Activated CD4-positive, alpha-beta T cell treated with anti-CD3 and anti-CD28 coated beads for 1 hour (primary cell): Measurements from ENCODE around the gene ARIH2.
A peak's percentile ranks its signal among the peaks of the same experiment; 100 is the strongest.

Experiments
- DNase-seq: peaks from one replicate; pipeline ENCODE4 v3.0.0-alpha.2; 2020

The ARIH2 gene

DNA sequence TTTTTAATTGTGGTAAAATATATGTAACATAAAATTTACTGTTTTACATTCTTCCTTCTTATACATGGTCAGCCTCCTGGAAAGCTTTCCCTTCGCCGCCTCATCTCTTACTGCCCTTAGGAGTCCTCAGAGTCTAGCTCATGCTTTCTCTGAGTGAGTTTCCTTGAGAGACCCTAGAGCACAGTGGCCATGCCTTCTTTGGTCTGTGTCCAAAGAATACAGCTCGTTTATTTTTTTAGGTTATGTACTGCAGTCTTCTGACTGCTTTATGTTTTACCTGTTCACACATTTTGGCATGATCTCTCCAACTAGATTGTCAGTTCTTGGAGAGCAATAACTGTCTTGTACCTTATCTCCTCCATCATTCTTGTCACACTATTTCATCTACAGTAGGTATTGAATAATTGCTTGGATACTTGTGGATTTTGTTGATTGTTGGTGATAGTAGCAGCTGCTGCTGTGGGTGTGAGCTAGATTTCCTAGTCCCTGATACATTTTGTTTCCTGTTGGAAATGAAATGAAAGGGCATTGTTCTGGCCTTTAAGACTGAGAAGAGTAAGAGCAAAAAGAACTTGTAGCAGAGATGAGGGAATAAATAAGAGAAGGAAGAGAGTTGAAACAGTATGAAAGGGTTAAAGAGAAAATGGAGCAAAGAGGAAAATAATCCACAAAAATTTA is 10.9 kb downstream of the ARIH2 start:
- DNase-seq: no peak

DNA sequence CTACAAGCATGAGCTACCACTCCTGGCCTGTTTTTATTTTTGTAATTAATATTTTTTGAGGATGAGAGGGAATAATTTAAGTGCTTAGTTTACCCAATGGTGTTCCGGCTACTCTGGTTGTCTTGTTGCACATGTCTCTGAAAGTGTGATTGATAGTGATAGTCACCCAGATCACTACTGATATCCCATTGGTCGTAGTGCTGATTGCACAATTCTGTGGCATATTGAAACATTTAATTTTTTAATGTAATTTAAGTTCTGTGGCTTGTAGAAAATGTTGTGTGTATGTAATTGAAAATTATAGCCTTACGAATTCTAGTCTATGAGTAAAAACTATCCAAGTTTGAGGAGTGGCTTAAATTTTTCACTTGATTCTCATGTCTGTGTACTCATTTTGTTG is 11.9 kb downstream of the ARIH2 start:
- DNase-seq: no peak

DNA sequence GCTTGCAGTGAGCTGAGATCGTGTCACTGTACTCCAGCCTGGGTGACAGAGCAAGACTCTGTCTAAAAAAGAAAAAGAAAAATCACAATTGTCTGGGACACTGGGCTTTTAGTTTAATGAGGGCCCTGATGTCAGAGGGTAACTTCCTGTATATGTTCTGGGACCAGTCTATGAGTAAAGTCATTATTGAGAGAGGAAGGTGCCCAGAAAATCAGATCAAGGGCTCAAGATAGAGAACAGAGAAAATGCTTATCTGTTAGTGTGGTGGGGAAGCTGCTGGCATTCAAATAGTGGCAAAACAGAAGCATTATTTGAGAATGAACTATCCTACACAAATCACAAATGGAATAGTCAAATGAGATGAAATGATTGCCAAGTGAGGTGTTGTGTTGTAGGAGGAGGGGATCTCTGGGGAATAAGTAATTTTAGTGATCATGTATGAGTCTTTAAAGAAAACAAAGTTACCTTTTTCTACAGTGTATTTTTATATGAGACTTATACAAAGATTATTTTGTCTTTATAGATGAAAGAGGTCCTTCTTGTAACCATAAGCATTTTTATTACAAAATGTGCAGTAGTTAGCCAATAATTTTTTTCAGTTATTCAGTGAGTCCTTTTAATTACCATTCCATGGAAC is 13.4 kb downstream of the ARIH2 start:
- DNase-seq: no peak

DNA sequence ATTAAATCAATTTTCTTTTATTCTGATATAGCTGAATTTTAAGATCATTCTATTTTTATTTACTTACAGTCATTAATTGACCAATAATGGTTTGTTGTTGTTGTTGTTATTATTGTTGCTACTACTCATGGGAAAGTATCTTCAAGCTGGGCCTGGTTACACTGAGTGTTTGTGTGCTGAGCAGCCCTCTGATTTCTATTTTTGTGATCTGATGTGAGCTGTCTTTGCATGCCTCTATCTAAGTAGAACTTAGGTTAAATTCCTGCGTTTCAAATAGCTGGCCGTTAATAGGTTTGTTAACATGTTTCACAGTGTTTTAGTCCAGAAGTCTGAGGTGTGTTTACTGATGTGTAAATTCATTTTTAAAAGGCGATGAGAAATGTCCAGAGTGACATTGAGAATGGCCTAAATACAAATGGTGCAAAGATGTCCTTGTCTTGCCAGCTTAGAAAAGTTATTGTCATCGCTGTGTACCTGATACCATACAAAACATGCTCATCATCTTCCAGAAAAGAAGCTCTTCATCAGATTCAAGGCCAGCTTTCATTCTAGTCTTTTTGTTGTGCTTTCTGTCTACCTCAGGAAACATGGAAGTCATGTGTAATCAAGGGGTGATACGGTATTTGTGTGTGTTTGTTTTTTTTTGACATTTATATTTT is 15.8 kb downstream of the ARIH2 start:
- DNase-seq: no peak

DNA sequence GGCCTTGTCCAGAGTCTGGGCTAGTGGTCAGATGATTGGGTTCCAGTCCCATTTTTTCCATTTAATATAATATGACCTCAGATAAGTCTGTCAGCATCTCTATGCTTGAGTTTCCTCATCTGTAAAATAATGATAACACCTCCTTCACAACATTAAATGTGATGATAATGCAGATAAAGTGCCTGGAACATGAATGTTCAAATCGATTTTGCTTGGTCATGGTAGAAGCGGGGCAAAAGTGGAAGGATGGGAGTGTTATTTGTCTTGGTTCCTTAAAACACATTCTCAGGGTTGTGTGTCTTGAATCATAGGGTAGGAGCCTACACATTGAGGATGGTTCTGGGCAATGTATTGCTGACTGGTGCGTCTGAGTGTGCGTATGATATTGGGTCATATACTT is 16.9 kb downstream of the ARIH2 start:
- DNase-seq: no peak

DNA sequence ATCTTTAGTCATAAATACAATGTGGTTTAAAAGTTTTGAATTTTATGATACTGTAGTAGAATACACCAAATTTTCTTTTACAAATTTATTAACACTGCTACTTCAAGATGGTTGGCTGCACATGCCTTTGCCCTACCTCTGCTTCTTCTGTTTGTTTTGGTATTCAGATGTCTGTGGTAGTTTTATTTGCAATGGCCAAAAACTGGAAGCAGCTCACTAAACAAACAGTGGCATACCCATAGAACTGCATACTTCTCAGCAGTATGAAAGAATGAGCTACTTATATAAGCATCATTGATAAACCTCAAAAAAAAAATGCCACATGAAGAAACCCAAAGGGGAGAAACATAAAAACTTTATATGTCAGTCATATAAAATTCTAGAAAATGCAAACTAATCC is 19.5 kb downstream of the ARIH2 start:
- no peak for DNase-seq

DNA sequence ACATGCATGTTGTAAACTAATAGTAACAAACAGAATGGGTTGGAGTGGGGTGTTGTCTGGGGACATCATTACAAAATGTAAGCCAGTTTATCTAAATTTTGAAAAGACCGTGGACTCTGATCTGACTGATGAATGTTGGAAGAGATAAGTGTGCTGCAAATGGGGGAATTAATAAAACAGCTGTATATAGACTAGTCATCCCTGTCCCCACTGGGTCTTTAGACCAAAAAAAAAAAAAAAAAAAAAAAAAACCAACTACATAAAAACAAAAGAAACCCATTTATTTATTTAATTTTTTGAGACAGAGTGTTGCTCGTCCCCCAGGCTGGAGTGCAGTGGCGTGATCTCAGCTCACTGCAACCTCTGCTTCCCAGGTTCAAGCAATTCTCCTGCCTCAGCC is 20.0 kb downstream of the ARIH2 start:
- DNase-seq: no peak

DNA sequence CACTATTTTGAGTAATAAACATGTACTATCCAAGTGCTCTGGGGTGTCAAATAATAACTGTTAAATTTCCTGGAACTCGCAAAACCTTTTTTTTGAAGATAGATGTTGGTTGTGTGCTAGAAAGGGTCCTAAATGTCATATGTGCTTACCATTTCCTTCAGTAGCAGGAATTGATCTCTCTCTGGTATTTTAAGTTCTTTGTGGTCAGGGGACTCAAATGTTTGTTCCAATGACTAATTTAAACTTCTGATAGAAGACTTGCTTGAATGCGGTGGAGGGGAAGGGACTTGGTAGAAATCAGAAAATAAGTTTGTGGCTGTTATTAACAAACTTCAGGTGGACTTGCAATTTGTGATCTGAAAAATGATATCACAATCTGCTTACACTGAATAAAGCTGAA is 26.8 kb downstream of the ARIH2 start:
- no peak for DNase-seq

DNA sequence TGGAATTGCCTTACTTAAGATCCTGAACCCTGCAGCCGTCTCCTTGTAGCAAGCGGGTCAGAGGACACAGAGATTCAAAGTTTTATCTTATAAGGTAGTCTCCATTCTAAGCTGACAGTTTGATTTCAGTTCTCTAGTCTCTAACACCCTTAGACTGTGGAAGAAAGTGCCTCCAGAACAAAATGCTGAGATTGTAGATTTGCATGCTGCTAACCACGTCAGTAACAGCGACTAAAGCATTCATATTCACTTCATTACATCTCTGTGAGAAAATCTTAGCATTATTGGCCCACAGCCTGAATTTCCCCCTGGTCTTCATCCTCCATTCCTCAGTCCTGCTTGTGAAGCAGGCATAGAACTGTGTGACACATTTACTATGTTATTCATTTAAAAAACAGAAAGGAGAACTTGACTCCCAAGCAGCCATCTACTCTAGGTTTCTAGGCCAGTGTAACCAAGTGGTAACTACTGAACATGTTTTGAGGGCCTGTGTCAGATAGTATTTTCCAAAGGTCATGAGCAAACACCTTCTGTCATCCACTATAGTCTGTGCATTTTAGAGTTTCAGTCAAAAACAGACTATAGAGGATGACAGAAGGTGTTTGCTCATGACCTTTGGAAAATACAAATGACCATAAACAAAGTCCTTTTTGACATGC is 27.4 kb downstream of the ARIH2 start:
- DNase-seq: no peak

DNA sequence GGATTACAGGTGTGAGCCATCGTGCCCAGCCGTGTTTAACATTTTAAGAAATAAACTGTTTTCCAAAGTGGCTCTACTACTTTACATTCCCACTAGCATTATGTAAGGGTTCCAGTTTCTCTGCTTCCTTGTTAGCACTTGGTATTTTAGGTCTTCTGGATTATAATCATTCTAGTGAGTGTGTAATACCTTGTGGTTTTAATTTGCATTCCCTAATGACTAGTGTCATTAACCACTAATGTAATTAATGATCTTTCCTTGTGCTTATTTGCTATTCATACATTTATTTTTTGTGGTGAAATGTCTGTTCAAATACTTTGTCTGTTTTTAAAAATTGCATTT is 30.7 kb downstream of the ARIH2 start:
- DNase-seq: no peak

DNA sequence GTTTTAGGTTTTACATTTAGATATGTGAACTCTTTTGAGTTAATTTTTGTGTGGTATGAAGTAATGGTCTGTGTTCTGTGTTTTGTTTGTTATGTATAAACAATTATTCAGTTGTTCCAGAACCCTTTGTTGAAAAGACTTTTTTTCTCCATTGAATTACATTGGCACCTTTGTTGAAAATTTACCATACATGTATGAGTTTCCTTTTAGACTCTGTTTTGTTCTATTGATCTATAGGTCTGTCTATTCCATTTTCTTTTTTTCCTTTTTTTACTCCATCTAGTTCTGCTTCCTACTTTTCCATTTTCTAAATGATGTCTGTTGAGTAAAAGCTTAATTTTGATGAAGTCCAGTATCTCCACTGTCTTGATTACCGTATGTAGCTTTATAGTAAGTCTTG is 31.4 kb downstream of the ARIH2 start:
- no peak for DNase-seq

DNA sequence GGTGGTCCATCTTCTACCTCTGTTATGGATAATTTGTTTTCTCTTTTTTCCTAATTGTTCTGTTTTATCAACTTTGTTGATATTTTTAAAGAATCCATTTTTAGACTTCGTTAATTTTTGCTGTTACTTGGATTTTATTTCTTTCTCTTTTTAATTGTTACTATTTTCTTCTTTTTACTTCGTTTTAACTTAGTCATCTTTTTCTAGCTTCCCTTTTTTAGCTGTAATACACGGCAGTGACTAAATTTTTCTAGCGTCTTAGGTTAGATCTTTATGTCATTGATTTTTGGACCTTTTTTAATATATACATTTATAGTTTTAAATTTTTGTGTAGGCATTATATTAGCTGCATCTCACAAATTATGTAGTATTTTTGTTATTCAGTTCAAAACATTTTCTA is 33.1 kb downstream of the ARIH2 start:
- no peak for DNase-seq

DNA sequence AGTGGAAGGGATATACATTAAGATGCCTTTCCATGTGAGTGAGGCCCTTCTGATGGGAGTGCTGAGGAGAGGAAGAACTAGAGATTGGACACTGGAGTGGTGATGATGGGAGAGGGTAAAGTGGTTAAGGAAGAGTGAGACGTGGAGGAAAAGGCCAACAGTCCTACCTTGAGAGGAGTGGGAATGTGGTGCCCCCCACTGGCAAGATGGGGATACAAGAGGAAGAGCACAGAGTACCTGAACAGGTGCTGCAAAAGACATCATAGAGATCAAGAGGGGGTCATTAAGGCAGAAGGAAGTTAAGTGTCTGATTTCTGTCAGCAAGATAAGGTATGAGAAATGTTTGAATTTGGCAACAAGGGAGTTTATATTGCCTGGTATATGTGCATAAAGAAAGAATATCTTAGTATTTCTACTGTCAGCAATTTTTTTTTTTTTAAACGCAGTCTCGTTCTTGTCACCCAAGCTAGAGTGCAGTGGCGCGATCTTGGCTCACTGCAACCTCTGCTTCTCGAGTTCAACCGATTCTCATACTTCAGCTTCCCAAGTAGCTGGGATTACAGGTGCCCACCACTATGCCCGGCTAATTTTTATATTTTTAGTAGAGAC is 34.0 kb downstream of the ARIH2 start:
- peak; percentile 24 for DNase-seq

DNA sequence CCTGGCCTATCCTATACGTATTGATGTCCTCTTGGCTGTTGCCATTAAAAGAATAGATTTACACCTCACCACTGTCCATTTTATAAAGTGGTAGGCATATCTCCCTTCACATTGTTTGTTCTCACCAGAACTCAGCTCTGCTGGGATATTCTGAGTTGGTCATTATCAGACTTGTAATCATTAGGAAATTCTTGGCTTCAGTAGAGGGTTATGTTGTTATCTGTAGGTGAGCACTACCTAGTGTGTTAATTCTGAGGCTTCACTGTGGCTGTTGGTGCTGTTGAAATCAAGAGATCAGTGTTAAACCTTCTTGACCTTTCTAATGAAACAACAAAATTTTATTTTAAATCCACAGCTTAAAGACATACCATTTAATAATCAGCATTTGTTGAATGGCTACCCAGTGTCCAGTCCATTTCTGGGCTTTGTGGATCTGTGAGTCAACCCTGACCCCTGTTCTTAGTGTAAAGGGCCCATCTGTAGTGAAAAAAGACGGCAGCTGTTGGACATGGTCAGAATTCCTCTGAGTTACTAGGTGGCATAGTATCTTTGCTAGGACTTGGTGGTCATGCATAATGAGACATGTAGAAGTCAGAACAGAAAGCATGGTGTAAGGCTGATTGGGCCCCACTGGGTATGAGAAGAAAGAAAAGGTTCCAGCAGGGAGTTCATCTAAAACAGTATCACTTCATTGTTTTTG is 38.5 kb downstream of the ARIH2 start:
- no peak for DNase-seq

DNA sequence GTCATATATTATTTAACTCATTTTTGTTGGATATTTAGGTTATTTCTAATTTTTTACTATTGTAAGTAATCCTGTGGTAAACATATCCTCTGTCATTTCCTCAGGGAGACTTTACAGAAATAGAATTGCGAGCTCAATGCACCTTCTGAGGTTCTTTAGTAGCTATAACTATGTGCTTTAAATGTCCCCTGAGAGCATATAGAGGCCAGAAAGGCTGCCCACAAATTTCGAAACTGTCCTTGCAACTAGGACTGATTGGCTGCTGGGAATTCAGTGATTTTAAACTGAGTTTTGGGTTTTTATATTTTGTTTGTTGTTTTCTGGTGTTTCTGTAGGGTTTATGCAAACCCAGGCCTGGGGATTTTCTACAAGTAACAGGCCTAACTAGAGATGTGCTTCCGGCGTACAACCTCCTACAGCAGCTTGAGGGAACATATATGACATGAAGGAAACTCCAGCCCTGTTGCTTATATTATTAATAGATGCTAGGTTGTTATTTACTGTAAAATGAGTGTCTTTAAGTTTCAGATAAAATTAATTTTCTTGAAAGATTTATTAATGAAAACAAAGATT is 42.3 kb downstream of the ARIH2 start:
- no peak for DNase-seq

DNA sequence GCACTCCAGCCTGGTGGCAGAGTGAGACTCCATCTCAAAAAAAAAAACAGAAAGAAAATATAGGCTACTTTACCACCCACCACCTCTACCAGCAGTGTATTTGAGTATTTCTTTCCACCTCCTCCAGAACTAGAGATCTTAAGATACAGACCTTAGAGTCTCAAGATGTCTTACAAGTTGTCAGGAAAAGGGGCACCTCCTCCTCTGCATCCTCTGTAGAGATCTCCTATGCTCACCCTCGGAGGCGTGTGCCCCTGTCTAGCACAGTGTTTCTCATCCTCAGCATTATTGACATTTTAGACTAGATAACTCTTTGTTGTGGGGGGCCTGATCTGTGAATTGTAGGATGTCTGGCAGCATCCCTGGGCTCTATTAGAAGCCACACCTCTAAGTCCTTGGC is 43.7 kb downstream of the ARIH2 start:
- no peak for DNase-seq

DNA sequence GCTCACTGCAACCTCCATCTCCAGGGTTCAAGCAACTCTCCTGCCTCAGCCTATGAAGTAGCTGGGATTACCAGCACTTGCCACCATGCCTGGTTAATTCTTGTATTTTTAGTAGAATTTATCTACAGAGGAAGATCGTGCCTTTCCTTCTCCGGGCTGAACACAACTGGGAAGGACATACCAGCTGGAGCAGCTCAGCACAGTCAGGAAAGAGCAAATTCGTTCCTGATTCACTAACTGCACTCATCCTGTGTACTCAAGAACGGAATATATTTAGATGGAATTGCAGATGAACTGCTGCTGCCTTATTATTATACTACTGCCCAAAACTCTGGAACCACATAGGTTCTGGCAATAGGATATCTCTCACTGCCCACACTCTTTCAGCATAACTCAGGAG is 44.3 kb downstream of the ARIH2 start:
- DNase-seq: no peak

DNA sequence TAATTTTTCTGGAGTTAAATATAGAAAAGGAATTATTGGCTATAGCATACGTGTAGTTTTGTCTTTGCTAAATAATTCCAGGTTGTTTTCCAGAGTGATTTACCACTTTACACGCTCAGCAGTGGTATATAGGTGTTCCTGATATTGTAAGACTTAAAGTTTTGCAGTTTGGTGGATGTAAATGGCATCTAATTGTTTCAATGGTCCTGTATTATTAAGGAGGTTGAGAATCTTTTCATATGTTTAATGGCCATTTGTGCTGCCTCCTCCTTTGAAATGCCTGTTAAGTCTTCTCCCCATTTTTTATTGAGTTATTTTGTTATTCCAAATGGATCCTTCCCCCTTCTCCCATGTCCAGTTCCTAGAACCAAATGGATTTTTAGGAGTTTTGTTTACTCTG is 44.9 kb downstream of the ARIH2 start:
- no peak for DNase-seq

DNA sequence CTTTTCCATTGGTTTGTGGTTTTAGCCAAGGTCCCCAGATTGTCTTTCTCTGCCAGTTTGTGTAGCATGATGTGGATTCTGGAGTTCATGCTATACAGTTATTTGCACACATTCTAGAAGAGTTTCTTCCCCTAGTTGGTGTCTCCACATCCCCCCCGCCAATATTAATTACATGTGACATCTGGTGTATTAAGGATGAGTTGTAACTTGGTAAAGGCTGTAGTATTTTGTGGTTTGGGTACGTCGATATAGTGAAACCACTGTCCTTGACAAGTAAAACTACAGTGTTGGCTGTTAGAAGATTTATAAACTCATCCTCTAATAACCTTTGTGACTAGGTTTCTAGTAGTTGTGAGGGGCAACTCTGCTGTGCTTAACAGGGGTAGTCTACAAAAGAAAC is 47.7 kb downstream of the ARIH2 start:
- no peak for DNase-seq

DNA sequence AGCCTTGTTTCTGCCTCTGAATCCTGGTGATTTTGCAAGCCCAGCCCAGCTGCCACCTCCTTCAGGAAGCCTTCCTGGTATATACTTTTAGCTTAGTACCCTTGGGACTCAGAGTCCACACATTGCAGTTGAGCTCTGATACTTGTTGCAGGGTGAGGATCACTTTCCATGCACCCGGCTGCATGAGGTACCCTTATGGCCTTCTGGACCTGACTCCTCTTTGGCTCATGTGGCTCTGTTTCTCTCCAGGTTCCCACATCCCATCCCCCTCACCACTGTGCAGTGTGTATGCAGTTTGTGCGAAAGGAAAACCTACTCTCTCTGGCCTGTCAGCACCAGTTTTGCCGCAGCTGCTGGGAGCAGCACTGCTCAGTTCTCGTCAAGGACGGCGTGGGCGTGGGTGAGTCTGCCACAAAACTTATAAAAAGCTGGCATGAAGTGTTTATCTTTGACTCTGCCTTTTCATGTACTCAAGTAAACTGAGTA is 48.3 kb downstream of the ARIH2 start:
- DNase-seq: no peak

DNA sequence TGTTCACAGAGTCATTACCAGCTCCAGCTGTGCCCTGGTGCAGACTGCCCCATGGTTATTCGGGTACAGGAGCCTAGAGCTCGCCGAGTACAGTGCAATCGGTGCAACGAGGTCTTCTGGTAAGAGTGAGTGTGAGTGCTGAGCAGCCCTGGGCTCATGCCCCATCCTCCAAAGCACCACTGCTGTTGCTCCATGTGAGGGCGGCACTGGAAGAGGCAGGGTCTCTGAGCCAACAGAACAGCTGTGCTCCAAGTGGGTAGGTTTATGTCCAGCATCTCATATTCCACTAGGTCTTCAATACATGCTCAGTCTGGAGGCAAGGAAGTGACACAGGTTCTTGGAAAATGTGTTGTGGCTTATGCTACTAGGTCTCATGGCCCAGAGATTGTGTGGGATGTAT is 51.9 kb downstream of the ARIH2 start:
- DNase-seq: no peak

DNA sequence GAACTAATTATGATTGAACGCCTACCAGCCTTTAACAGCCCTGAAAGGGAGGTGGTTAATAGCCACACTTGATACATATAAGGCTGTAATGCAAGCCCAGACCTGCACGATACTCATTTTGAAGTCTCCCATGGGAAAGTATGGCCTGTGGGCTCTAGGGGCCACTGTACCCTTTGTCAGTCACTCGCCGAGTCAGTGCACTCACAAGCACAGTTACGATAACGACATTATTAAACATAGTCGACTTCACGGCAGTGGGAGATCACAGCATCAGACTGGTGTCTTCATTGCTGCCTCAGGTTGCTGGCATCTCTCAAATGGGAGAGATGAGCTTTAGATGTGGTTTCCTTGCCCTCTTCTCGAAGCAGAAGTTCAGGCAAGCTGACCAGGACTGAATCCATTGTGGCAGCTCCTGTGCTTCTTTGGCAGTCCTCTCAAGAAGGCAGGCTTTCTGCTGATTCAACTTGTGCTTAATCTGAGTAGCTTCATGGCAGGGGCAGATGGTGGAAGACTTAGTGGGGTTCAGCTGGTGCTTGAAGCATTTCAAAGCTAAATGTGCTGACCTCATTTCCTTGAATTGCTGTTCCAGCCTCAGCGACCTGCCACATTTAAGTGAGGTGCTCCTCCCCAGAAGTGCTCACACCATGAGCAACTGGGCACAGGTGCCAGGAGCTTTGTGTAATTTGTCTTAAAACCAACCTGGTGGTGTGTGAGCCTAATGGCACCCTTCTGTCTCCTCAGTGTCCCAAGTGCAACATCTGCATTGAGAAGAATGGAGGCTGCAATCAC is 55.6 kb downstream of the ARIH2 start:
- DNase-seq: no peak
